CD4-positive, CD25-positive, alpha-beta regulatory T cell (primary cell): ENCODE data around the gene USP4. TPM values are rescaled to one million over a fixed set of nuclear protein-coding genes. Genes with fewer than 3 reads are reported as not detected.
"Not testable (repeated sequence)": the region's sequence is repeated elsewhere in the genome, so short reads cannot be mapped to it uniquely, and the experiment has no call there.

Experiments
- ATAC-seq, 2 donors: fragments of 150-1000 bp; cut with Tn5 transposase; one replicate each; pipeline ENCODE4 v1.10.0; 2021; ENCODE audit warnings: low read depth in 2 of 2, moderate number of reproducible peaks in 2 of 2, moderate library complexity in 1 of 2
- DNase-seq, 3 donors: peaks; one replicate each; pipeline versions ENCODE4 v3.0.0 to v3.0.0-alpha.2; 2012 to 2022; ENCODE audit warnings: mixed read lengths in 1 of 3
- H3K27ac ChIP-seq: one replicate; pipeline ENCODE4 v1.7.0; 2013; ENCODE audit warnings: mild to moderate bottlenecking, low read length; ENCODE audit not compliant: insufficient read depth, poor library complexity, severe bottlenecking
- H3K27me3 ChIP-seq: one replicate; pipeline ENCODE4 v1.7.0; 2013; ENCODE audit warnings: low read length; ENCODE audit not compliant: control insufficient read depth, insufficient read depth
- H3K36me3 ChIP-seq: one replicate; pipeline ENCODE4 v1.7.0; 2013; ENCODE audit warnings: mild to moderate bottlenecking, low read length, moderate library complexity; ENCODE audit not compliant: control insufficient read depth, insufficient read depth
- H3K4me1 ChIP-seq: 2 replicates; pipeline ENCODE4 v1.7.0; 2013; ENCODE audit warnings: mild to moderate bottlenecking, low read length; ENCODE audit not compliant: insufficient read depth, control insufficient read depth, poor library complexity, severe bottlenecking
- H3K4me3 ChIP-seq: one replicate; pipeline ENCODE4 v1.7.0; 2013; ENCODE audit warnings: low read depth, mild to moderate bottlenecking, low read length, moderate library complexity
- H3K9me3 ChIP-seq, 2 experiments: 1 replicate in 1 of 2; 2 replicates in 1 of 2; pipeline ENCODE4 v1.7.0; 2013; ENCODE audit warnings: low read length in 2 of 2, mild to moderate bottlenecking in 1 of 2, moderate library complexity in 1 of 2; ENCODE audit not compliant: control insufficient read depth in 2 of 2
- H3K27ac Mint-ChIP-seq, 3 donors: one replicate each; pipeline ENCODE4 v1.8.0; 2020 to 2022; ENCODE audit warnings: mild to moderate bottlenecking in 3 of 3, mixed read lengths in 3 of 3, moderate library complexity in 2 of 3
- H3K27me3 Mint-ChIP-seq: one replicate; pipeline ENCODE4 v1.8.0; 2022; ENCODE audit warnings: mild to moderate bottlenecking, mixed read lengths
- H3K36me3 Mint-ChIP-seq: one replicate; pipeline ENCODE4 v1.8.0; 2020; ENCODE audit warnings: mixed read lengths
- H3K4me1 Mint-ChIP-seq, 4 donors: one replicate each; pipeline ENCODE4 v1.8.0; 2020 to 2022; ENCODE audit warnings: mixed read lengths in 4 of 4, mild to moderate bottlenecking in 1 of 4
- H3K4me3 Mint-ChIP-seq, 4 donors: one replicate each; pipeline ENCODE4 v1.8.0; 2020 to 2022; ENCODE audit warnings: mild to moderate bottlenecking in 4 of 4, mixed read lengths in 4 of 4, moderate library complexity in 3 of 4
- H3K9me3 Mint-ChIP-seq, 7 donors: one replicate each; pipeline ENCODE4 v1.8.0; 2020 to 2022; ENCODE audit warnings: mixed read lengths in 7 of 7, mild to moderate bottlenecking in 3 of 7, moderate library complexity in 2 of 7
- polyA plus RNA-seq, 4 donors: library from polyadenylated mRNA; unstranded; fragments of 300-500 nt; fragmentation: Illumina TruSeq; gene quantifications; one replicate each; pipeline ENCODE4 v1.2.3, GENCODE V29; 2021
- total RNA-seq: library from RNA; stranded (reverse); gene quantifications from one replicate; pipeline ENCODE4 v1.2.3, GENCODE V29; 2022

The USP4 gene
- total and polyA plus RNA-seq, 5 donors from 2014 or later = 58.2 to 122 (median 59.4) TPM

GRCh38 chr3:49358884-49359225, 19.0 kb upstream of the USP4 start:
- peak in 1 of 2 donors; percentile 1 for ATAC-seq
- peak overlapping the region; percentile 89 to 95 (median 94) for H3K4me3 Mint-ChIP-seq
- Histone ChIP-seq H3K36me3 (peaks cover 33% of the 10 kb centered on the region), H3K27me3 (no peaks in the 10 kb centered on the region), H3K4me1 (peaks cover 26% of the 10 kb centered on the region), H3K27ac (peak overlapping the region; percentile 83), H3K9me3 (no peaks in the 10 kb centered on the region), H3K4me3 (no peak overlapping the region)
- H3K36me3 Mint-ChIP-seq = peaks cover 17% of the 10 kb centered on the region
- H3K4me1 Mint-ChIP-seq = peaks cover 0 to 30% (median 20%) of the 10 kb centered on the region in 4 donors
- peak overlapping the region; percentile 83 to 93 (median 85) for H3K27ac Mint-ChIP-seq
- no peaks in the 10 kb centered on the region for H3K27me3 Mint-ChIP-seq
- DNase-seq = no peak
- no peaks in the 10 kb centered on the region for H3K9me3 Mint-ChIP-seq

- Histone ChIP-seq H3K27ac (peak within 1 kb of the TSS; percentile 83), H3K4me3 (peak within 1 kb of the TSS; percentile 82), H3K36me3 (peaks cover 30% of the 10 kb centered on the region), H3K4me1 (peaks cover 26% of the 10 kb centered on the region), H3K9me3 (no peaks in the 10 kb centered on the region), H3K27me3 (no peaks in the 10 kb centered on the region)
- DNase-seq (peak; percentile 60 to 88 (median 76)), ATAC-seq (peak; percentile 80 to 81)
- H3K9me3 Mint-ChIP-seq = no peaks in the 10 kb centered on the region
- no peaks in the 10 kb centered on the region for H3K27me3 Mint-ChIP-seq
- H3K36me3 Mint-ChIP-seq = peaks cover 17% of the 10 kb centered on the region
- peak within 1 kb of the TSS; percentile 89 to 97 (median 95) for H3K4me3 Mint-ChIP-seq
- H3K27ac Mint-ChIP-seq = peak within 1 kb of the TSS; percentile 93 to 97 (median 95)
- peaks cover 0 to 30% (median 20%) of the 10 kb centered on the region in 4 donors for H3K4me1 Mint-ChIP-seq
These were observed 18.5 kb upstream of the USP4 start, which contains the start of gene GPX1 for GRCh38 chr3:49358217-49358883. TSS of gene GPX1 (minus strand) at chr3:49358353. CDS start at chr3:49358278, 75 bp downstream.

GRCh38 chr3:49357443-49358216, 17.8 kb upstream of the USP4 start:
- DNase-seq = peak; percentile 38 to 55 (median 46)
- H3K27me3 ChIP-seq, H3K9me3 Mint-ChIP-seq, H3K9me3 ChIP-seq, H3K27me3 Mint-ChIP-seq: not testable (repeated sequence)
- H3K27ac Mint-ChIP-seq = peak overlapping the region; percentile 93 to 97 (median 95)
- peak overlapping the region; percentile 82 for H3K4me3 ChIP-seq
- peaks cover 0 to 36% (median 25%) of the 10 kb centered on the region in 4 donors for H3K4me1 Mint-ChIP-seq
- H3K27ac ChIP-seq = peak overlapping the region; percentile 83
- peak overlapping the region; percentile 89 to 97 (median 95) for H3K4me3 Mint-ChIP-seq
- peak; percentile 33 to 49 for ATAC-seq
- H3K36me3 Mint-ChIP-seq = peaks cover 16% of the 10 kb centered on the region
- peaks cover 28% of the 10 kb centered on the region for H3K4me1 ChIP-seq
- H3K36me3 ChIP-seq = peaks cover 26% of the 10 kb centered on the region

GRCh38 chr3:49357095-49357442, 17.2 kb upstream of the USP4 start:
- peak overlapping the region; percentile 83 for H3K27ac ChIP-seq
- DNase-seq = peak in 2 of 3 donors; percentile 3 to 33
- H3K36me3 ChIP-seq = peaks cover 20% of the 10 kb centered on the region
- H3K4me3 ChIP-seq = peak overlapping the region; percentile 63
- H3K27ac Mint-ChIP-seq = peak overlapping the region; percentile 93 to 97 (median 95)
- peak; percentile 22 to 25 for ATAC-seq
- peaks cover under 1 to 41% (median 27%) of the 10 kb centered on the region in 4 donors for H3K4me1 Mint-ChIP-seq
- peaks cover 12% of the 10 kb centered on the region for H3K36me3 Mint-ChIP-seq
- H3K9me3 ChIP-seq, H3K9me3 Mint-ChIP-seq, H3K27me3 ChIP-seq, H3K27me3 Mint-ChIP-seq: not testable (repeated sequence)
- peak overlapping the region; percentile 89 to 97 (median 95) for H3K4me3 Mint-ChIP-seq
- peaks cover 34% of the 10 kb centered on the region for H3K4me1 ChIP-seq

- no peak overlapping the region for H3K4me3 ChIP-seq
- DNase-seq = no peak
- peak overlapping the region in 2 of 4 donors; percentile 30 to 75 for H3K4me3 Mint-ChIP-seq
- no peak for ATAC-seq
- H3K27me3 Mint-ChIP-seq = no peaks in the 10 kb centered on the region
- H3K36me3 Mint-ChIP-seq = peaks cover 6% of the 10 kb centered on the region
- H3K9me3 ChIP-seq = no peaks in the 10 kb centered on the region
- no peaks in the 10 kb centered on the region for H3K27me3 ChIP-seq
- H3K4me1 Mint-ChIP-seq = peaks cover 9 to 46% (median 26%) of the 10 kb centered on the region in 4 donors
- peaks cover 31% of the 10 kb centered on the region for H3K4me1 ChIP-seq
- H3K27ac ChIP-seq = peak overlapping the region; percentile 15
- H3K9me3 Mint-ChIP-seq = no peaks in the 10 kb centered on the region
- H3K36me3 ChIP-seq = no peaks in the 10 kb centered on the region
- peak overlapping the region; percentile 24 to 75 (median 69) for H3K27ac Mint-ChIP-seq
These were observed 13.1 kb upstream of the USP4 start for GRCh38 chr3:49352890-49353421.

GRCh38 chr3:49352281-49352680, 12.4 kb upstream of the USP4 start:
- DNase-seq = no peak
- Histone ChIP-seq H3K27ac (peak overlapping the region; percentile 60), H3K4me3 (no peak overlapping the region), H3K9me3 (no peaks in the 10 kb centered on the region), H3K36me3 (no peaks in the 10 kb centered on the region), H3K27me3 (no peaks in the 10 kb centered on the region), H3K4me1 (peaks cover 26% of the 10 kb centered on the region)
- Mint-ChIP-seq H3K4me3 (peak overlapping the region in 2 of 4 donors; percentile 54 to 72), H3K27me3 (no peaks in the 10 kb centered on the region), H3K36me3 (peaks cover 6% of the 10 kb centered on the region), H3K4me1 (peaks cover 9 to 42% (median 23%) of the 10 kb centered on the region in 4 donors), H3K9me3 (no peaks in the 10 kb centered on the region), H3K27ac (peak overlapping the region in 1 of 3 donors; percentile 81)
- ATAC-seq = peak in 1 of 2 donors; percentile 2

- Mint-ChIP-seq H3K9me3 (no peaks in the 10 kb centered on the region), H3K27ac (peak overlapping the region; percentile 60 to 85 (median 81)), H3K36me3 (peaks cover 5% of the 10 kb centered on the region), H3K4me1 (peaks cover 9 to 36% (median 22%) of the 10 kb centered on the region in 4 donors), H3K27me3 (no peaks in the 10 kb centered on the region), H3K4me3 (peak overlapping the region in 2 of 4 donors; percentile 45 to 72)
- Histone ChIP-seq H3K4me3 (peak overlapping the region; percentile 35), H3K36me3 (no peaks in the 10 kb centered on the region), H3K4me1 (peaks cover 25% of the 10 kb centered on the region), H3K27me3 (no peaks in the 10 kb centered on the region), H3K27ac (peak overlapping the region; percentile 60), H3K9me3 (no peaks in the 10 kb centered on the region)
- DNase-seq (peak in 1 of 3 donors; percentile 29), ATAC-seq (no peak)
These were observed 11.7 kb upstream of the USP4 start for GRCh38 chr3:49351521-49352011.
